ENCODE measurements around the gene ATE1.

Gene ATE1

GRCh38 chr10:121886181-121886580 is 41.6 kb downstream of the ATE1 start:
- Histone ChIP-seq H3K18ac (ENCODE audit: low read length) (no peak overlapping the region), H2AK5ac (ENCODE audit: low read length) (no peak overlapping the region), H3K23ac (ENCODE audit: low read length) (no peak overlapping the region), H3K4me1 (ENCODE audit: control insufficient read depth in 1 of 2, insufficient read depth in 2 of 2, low read length in 2 of 2) (no peaks in the 10 kb centered on the region), H3K27me3 (ENCODE audit: insufficient read depth, low read length) (no peaks in the 10 kb centered on the region), H3K9me3 (ENCODE audit: insufficient read depth, low read depth, low read length) (no peaks in the 10 kb centered on the region), H3K36me3 (ENCODE audit: control insufficient read depth in 1 of 2, insufficient read depth in 2 of 2, low read length in 2 of 2) (no peaks in the 10 kb centered on the region), H4K12ac (ENCODE audit: low read depth, low read length) (no peak overlapping the region), H3K4me2 (ENCODE audit: low read length) (no peak overlapping the region), H3K14ac (ENCODE audit: low read length) (no peak overlapping the region), H3K9ac (ENCODE audit: low read length) (peak overlapping the region; percentile 28), H3K4ac (ENCODE audit: low read depth, low read length) (no peak overlapping the region), H3K27ac (ENCODE audit: low read depth, low read length) (no peak overlapping the region), H3K79me2 (ENCODE audit: control insufficient read depth, insufficient read depth, low read length, poor library complexity) (no peaks in the 10 kb centered on the region), H2BK120ac (ENCODE audit: insufficient read depth, low read length, poor library complexity) (no peak overlapping the region), H2BK5ac (ENCODE audit: low read depth, low read length, poor library complexity) (no peak overlapping the region), H4K8ac (ENCODE audit: low read depth, low read length) (no peak overlapping the region), H3K4me3 (ENCODE audit: low read depth, low read length) (no peak overlapping the region), H2AFZ (ENCODE audit: insufficient read depth, low read length, poor library complexity) (no peak overlapping the region), H2BK12ac (ENCODE audit: low read length) (no peak overlapping the region), H4K91ac (ENCODE audit: low read depth, low read length) (no peak overlapping the region), H3K79me1 (ENCODE audit: low read length) (no peaks in the 10 kb centered on the region)
- WGBS (ENCODE audit: extremely low coverage, insufficient coverage, insufficient read length): no CpG with 5 or more reads among the region's 5 CpGs
- no peak for DNase-seq

- no peaks in the 10 kb centered on the region for H3K36me3 ChIP-seq (ENCODE audit: control insufficient read depth in 1 of 2, insufficient read depth in 2 of 2, low read length in 2 of 2)
- no peak overlapping the region for H3K18ac ChIP-seq (ENCODE audit: low read length)
- no peak overlapping the region for H2BK5ac ChIP-seq (ENCODE audit: low read depth, low read length, poor library complexity)
- H3K4ac ChIP-seq (ENCODE audit: low read depth, low read length): no peak overlapping the region
- no peaks in the 10 kb centered on the region for H3K27me3 ChIP-seq (ENCODE audit: insufficient read depth, low read length)
- no peak overlapping the region for H3K4me3 ChIP-seq (ENCODE audit: low read depth, low read length)
- no peak overlapping the region for H2AK5ac ChIP-seq (ENCODE audit: low read length)
- no peak overlapping the region for H2BK120ac ChIP-seq (ENCODE audit: insufficient read depth, low read length, poor library complexity)
- no peak overlapping the region for H3K14ac ChIP-seq (ENCODE audit: low read length)
- H2AFZ ChIP-seq (ENCODE audit: insufficient read depth, low read length, poor library complexity): no peak overlapping the region
- no peak overlapping the region for H4K8ac ChIP-seq (ENCODE audit: low read depth, low read length)
- H3K79me1 ChIP-seq (ENCODE audit: low read length): no peaks in the 10 kb centered on the region
- H3K23ac ChIP-seq (ENCODE audit: low read length): no peak overlapping the region
- H4K91ac ChIP-seq (ENCODE audit: low read depth, low read length): no peak overlapping the region
- no peak overlapping the region for H3K9ac ChIP-seq (ENCODE audit: low read length)
- H2BK12ac ChIP-seq (ENCODE audit: low read length): no peak overlapping the region
- no peak overlapping the region for H3K27ac ChIP-seq (ENCODE audit: low read depth, low read length)
- no peaks in the 10 kb centered on the region for H3K4me1 ChIP-seq (ENCODE audit: control insufficient read depth in 1 of 2, insufficient read depth in 2 of 2, low read length in 2 of 2)
- no peaks in the 10 kb centered on the region for H3K9me3 ChIP-seq (ENCODE audit: insufficient read depth, low read depth, low read length)
- no peak for DNase-seq
- H3K4me2 ChIP-seq (ENCODE audit: low read length): no peak overlapping the region
- no peaks in the 10 kb centered on the region for H3K79me2 ChIP-seq (ENCODE audit: control insufficient read depth, insufficient read depth, low read length, poor library complexity)
- no peak overlapping the region for H4K12ac ChIP-seq (ENCODE audit: low read depth, low read length)
Measured at GRCh38 chr10:121880895-121881294, 46.9 kb downstream of the ATE1 start.

- no peak overlapping the region for H3K14ac ChIP-seq (ENCODE audit: low read length)
- H3K27ac ChIP-seq (ENCODE audit: low read depth, low read length): no peak overlapping the region
- H3K4me2 ChIP-seq (ENCODE audit: low read length): no peak overlapping the region
- DNase-seq: no peak
- no CpG with 5 or more reads among the region's 4 CpGs for WGBS (ENCODE audit: extremely low coverage, insufficient coverage, insufficient read length)
- no peak overlapping the region for H2AK5ac ChIP-seq (ENCODE audit: low read length)
- no peaks in the 10 kb centered on the region for H3K27me3 ChIP-seq (ENCODE audit: insufficient read depth, low read length)
- no peaks in the 10 kb centered on the region for H3K36me3 ChIP-seq (ENCODE audit: control insufficient read depth in 1 of 2, insufficient read depth in 2 of 2, low read length in 2 of 2)
- no peak overlapping the region for H3K23ac ChIP-seq (ENCODE audit: low read length)
- H2AFZ ChIP-seq (ENCODE audit: insufficient read depth, low read length, poor library complexity): no peak overlapping the region
- no peak overlapping the region for H3K9ac ChIP-seq (ENCODE audit: low read length)
- H3K79me1 ChIP-seq (ENCODE audit: low read length): no peaks in the 10 kb centered on the region
- H4K91ac ChIP-seq (ENCODE audit: low read depth, low read length): no peak overlapping the region
- H2BK120ac ChIP-seq (ENCODE audit: insufficient read depth, low read length, poor library complexity): no peak overlapping the region
- no peak overlapping the region for H4K12ac ChIP-seq (ENCODE audit: low read depth, low read length)
- H4K8ac ChIP-seq (ENCODE audit: low read depth, low read length): no peak overlapping the region
- no peak overlapping the region for H3K4me3 ChIP-seq (ENCODE audit: low read depth, low read length)
- H2BK5ac ChIP-seq (ENCODE audit: low read depth, low read length, poor library complexity): no peak overlapping the region
- H3K18ac ChIP-seq (ENCODE audit: low read length): no peak overlapping the region
- H3K9me3 ChIP-seq (ENCODE audit: insufficient read depth, low read depth, low read length): no peaks in the 10 kb centered on the region
- H3K4me1 ChIP-seq (ENCODE audit: control insufficient read depth in 1 of 2, insufficient read depth in 2 of 2, low read length in 2 of 2): no peaks in the 10 kb centered on the region
- H3K79me2 ChIP-seq (ENCODE audit: control insufficient read depth, insufficient read depth, low read length, poor library complexity): no peaks in the 10 kb centered on the region
- H3K4ac ChIP-seq (ENCODE audit: low read depth, low read length): no peak overlapping the region
- no peak overlapping the region for H2BK12ac ChIP-seq (ENCODE audit: low read length)
Measured at GRCh38 chr10:121879476-121879875, 48.4 kb downstream of the ATE1 start.

GRCh38 chr10:121873236-121873635 is 54.6 kb downstream of the ATE1 start:
- no peak overlapping the region for H2BK120ac ChIP-seq (ENCODE audit: insufficient read depth, low read length, poor library complexity)
- no peak overlapping the region for H3K4ac ChIP-seq (ENCODE audit: low read depth, low read length)
- no peak overlapping the region for H4K12ac ChIP-seq (ENCODE audit: low read depth, low read length)
- WGBS (ENCODE audit: extremely low coverage, insufficient coverage, insufficient read length): no CpG with 5 or more reads among the region's 3 CpGs
- no peak overlapping the region for H4K91ac ChIP-seq (ENCODE audit: low read depth, low read length)
- H3K23ac ChIP-seq (ENCODE audit: low read length): no peak overlapping the region
- no peaks in the 10 kb centered on the region for H3K79me2 ChIP-seq (ENCODE audit: control insufficient read depth, insufficient read depth, low read length, poor library complexity)
- H2BK5ac ChIP-seq (ENCODE audit: low read depth, low read length, poor library complexity): no peak overlapping the region
- H3K36me3 ChIP-seq (ENCODE audit: control insufficient read depth in 1 of 2, insufficient read depth in 2 of 2, low read length in 2 of 2): no peaks in the 10 kb centered on the region
- no peak overlapping the region for H3K18ac ChIP-seq (ENCODE audit: low read length)
- no peaks in the 10 kb centered on the region for H3K9me3 ChIP-seq (ENCODE audit: insufficient read depth, low read depth, low read length)
- H3K79me1 ChIP-seq (ENCODE audit: low read length): no peaks in the 10 kb centered on the region
- no peaks in the 10 kb centered on the region for H3K4me1 ChIP-seq (ENCODE audit: control insufficient read depth in 1 of 2, insufficient read depth in 2 of 2, low read length in 2 of 2)
- no peak for DNase-seq
- no peak overlapping the region for H3K14ac ChIP-seq (ENCODE audit: low read length)
- no peak overlapping the region for H4K8ac ChIP-seq (ENCODE audit: low read depth, low read length)
- H2AK5ac ChIP-seq (ENCODE audit: low read length): no peak overlapping the region
- no peak overlapping the region for H3K4me3 ChIP-seq (ENCODE audit: low read depth, low read length)
- H3K27ac ChIP-seq (ENCODE audit: low read depth, low read length): no peak overlapping the region
- no peak overlapping the region for H3K4me2 ChIP-seq (ENCODE audit: low read length)
- no peak overlapping the region for H2AFZ ChIP-seq (ENCODE audit: insufficient read depth, low read length, poor library complexity)
- no peak overlapping the region for H3K9ac ChIP-seq (ENCODE audit: low read length)
- no peaks in the 10 kb centered on the region for H3K27me3 ChIP-seq (ENCODE audit: insufficient read depth, low read length)
- H2BK12ac ChIP-seq (ENCODE audit: low read length): no peak overlapping the region

Measured in trophoblast cell (in vitro differentiated cells and primary cell).